ENCODE measurements around the gene SUGCT.

SUGCT gene

GRCh38 chr7:40316176-40316575, 181.4 kb downstream of the SUGCT start:
- no peak for DNase-seq (ENCODE audit: low read depth in 2 of 2, low spot score in 1 of 2)

- no peak for DNase-seq (ENCODE audit: low read depth in 2 of 2, low spot score in 1 of 2)
These were observed 190.1 kb downstream of the SUGCT start for GRCh38 chr7:40324914-40325313.

GRCh38 chr7:40327113-40327512, 192.3 kb downstream of the SUGCT start:
- DNase-seq (ENCODE audit: low read depth in 2 of 2, low spot score in 1 of 2), result no peak

GRCh38 chr7:40327873-40328272, 193.1 kb downstream of the SUGCT start:
- no peak for DNase-seq (ENCODE audit: low read depth in 2 of 2, low spot score in 1 of 2)

- DNase-seq (ENCODE audit: low read depth in 2 of 2, low spot score in 1 of 2), result no peak
These were observed 194.9 kb downstream of the SUGCT start for GRCh38 chr7:40329601-40330153.

GRCh38 chr7:40330408-40330807, 195.6 kb downstream of the SUGCT start:
- no peak for DNase-seq (ENCODE audit: low read depth in 2 of 2, low spot score in 1 of 2)

GRCh38 chr7:40331915-40332314, 197.1 kb downstream of the SUGCT start:
- no peak for DNase-seq (ENCODE audit: low read depth in 2 of 2, low spot score in 1 of 2)

GRCh38 chr7:40332516-40332915, 197.7 kb downstream of the SUGCT start:
- no peak for DNase-seq (ENCODE audit: low read depth in 2 of 2, low spot score in 1 of 2)

- no peak for DNase-seq (ENCODE audit: low read depth in 2 of 2, low spot score in 1 of 2)
These were observed 207.0 kb downstream of the SUGCT start for GRCh38 chr7:40341836-40342235.

GRCh38 chr7:40346554-40346953, 211.7 kb downstream of the SUGCT start:
- no peak for DNase-seq (ENCODE audit: low read depth in 2 of 2, low spot score in 1 of 2)

GRCh38 chr7:40348126-40348728, 213.4 kb downstream of the SUGCT start:
- DNase-seq (ENCODE audit: low read depth in 2 of 2, low spot score in 1 of 2), result no peak

- no peak for DNase-seq (ENCODE audit: low read depth in 2 of 2, low spot score in 1 of 2)
These were observed 215.3 kb downstream of the SUGCT start for GRCh38 chr7:40350100-40350499.

- no peak for DNase-seq (ENCODE audit: low read depth in 2 of 2, low spot score in 1 of 2)
These were observed 219.9 kb downstream of the SUGCT start for GRCh38 chr7:40354711-40355110.

GRCh38 chr7:40356312-40356711, 221.5 kb downstream of the SUGCT start:
- DNase-seq (ENCODE audit: low read depth in 2 of 2, low spot score in 1 of 2), result no peak

GRCh38 chr7:40356871-40357709, 222.3 kb downstream of the SUGCT start:
- no peak for DNase-seq (ENCODE audit: low read depth in 2 of 2, low spot score in 1 of 2)

GRCh38 chr7:40369641-40370277, 235.0 kb downstream of the SUGCT start:
- no peak for DNase-seq (ENCODE audit: low read depth in 2 of 2, low spot score in 1 of 2)

- DNase-seq (ENCODE audit: low read depth in 2 of 2, low spot score in 1 of 2), result no peak
These were observed 237.1 kb downstream of the SUGCT start for GRCh38 chr7:40371806-40372440.

- no peak for DNase-seq (ENCODE audit: low read depth in 2 of 2, low spot score in 1 of 2)
These were observed 239.8 kb downstream of the SUGCT start for GRCh38 chr7:40374575-40374974.

GRCh38 chr7:40380111-40380510, 245.3 kb downstream of the SUGCT start:
- DNase-seq (ENCODE audit: low read depth in 2 of 2, low spot score in 1 of 2), result no peak

- no peak for DNase-seq (ENCODE audit: low read depth in 2 of 2, low spot score in 1 of 2)
These were observed 247.3 kb downstream of the SUGCT start for GRCh38 chr7:40382145-40382544.

- no peak for DNase-seq (ENCODE audit: low read depth in 2 of 2, low spot score in 1 of 2)
These were observed 258.9 kb downstream of the SUGCT start for GRCh38 chr7:40393660-40394059.

All from stimulated activated CD8-positive, alpha-beta memory T cell treated with anti-CD3 and anti-CD28 coated beads, Interleukin-4, amount 100 ng/mL, for 4 hours (primary cell).